DND-41 (cell line): ENCODE data around the gene TREML1.

Source experiments
- ATAC-seq: fragments of 200-7000 bp; cut with Tn5 transposase; 3 replicates; pipeline ENCODE4 v1.9.1; 2021; ENCODE audit warnings: low read depth; ENCODE audit not compliant: insufficient read depth
- DNase-seq: peaks from one replicate; pipeline ENCODE4 v3.0.0-alpha.2; 2020
- H2AFZ ChIP-seq: 2 replicates; pipeline ENCODE4 v1.6.0; 2012; ENCODE audit warnings: low read depth, low read length
- H3K27ac ChIP-seq: 2 replicates; pipeline ENCODE4 v1.5.1; 2012; ENCODE audit warnings: low read length, inconsistent platforms
- H3K27me3 ChIP-seq: fragments of 200-600 bp; sonication (generic); 2 replicates; pipeline ENCODE4 v1.6.0; 2012; ENCODE audit warnings: low read length, mild to moderate bottlenecking, inconsistent platforms; ENCODE audit not compliant: insufficient read depth, poor library complexity
- H3K36me3 ChIP-seq: 2 replicates; pipeline ENCODE4 v1.5.1; 2012; ENCODE audit warnings: low read length, inconsistent platforms; ENCODE audit not compliant: insufficient read depth
- H3K4me1 ChIP-seq: 2 replicates; pipeline ENCODE4 v1.5.1; 2012; ENCODE audit warnings: mild to moderate bottlenecking, low read length; ENCODE audit not compliant: insufficient read depth
- H3K4me2 ChIP-seq: 2 replicates; pipeline ENCODE4 v1.6.0; 2012; ENCODE audit warnings: mild to moderate bottlenecking, moderate library complexity, low read length, inconsistent platforms; ENCODE audit not compliant: insufficient read depth
- H3K4me3 ChIP-seq, 2 experiments: fragments of 200-600 bp in 1 of 2; shearing (Covaris generic) in 1 of 2; 2 replicates each; pipeline ENCODE4 v1.5.1; 2012 to 2016; ENCODE audit warnings: inconsistent platforms in 2 of 2, low read length in 2 of 2, mild to moderate bottlenecking in 2 of 2, low read depth in 1 of 2, moderate library complexity in 1 of 2
- H3K79me2 ChIP-seq: 2 replicates; pipeline ENCODE4 v1.6.0; 2012; ENCODE audit warnings: low read length, inconsistent platforms; ENCODE audit not compliant: insufficient read depth
- H3K9ac ChIP-seq: 2 replicates; pipeline ENCODE4 v1.6.0; 2012; ENCODE audit warnings: low read depth, mild to moderate bottlenecking, inconsistent platforms, low read length, moderate library complexity
- H3K9me3 ChIP-seq: 2 replicates; pipeline ENCODE4 v1.5.1; 2012; ENCODE audit warnings: low read length, moderate library complexity, mild to moderate bottlenecking, inconsistent platforms; ENCODE audit not compliant: insufficient read depth, severe bottlenecking
- H4K20me1 ChIP-seq: 2 replicates; pipeline ENCODE4 v1.6.0; 2012; ENCODE audit warnings: low read length; ENCODE audit not compliant: insufficient read depth
- EZH2 ChIP-seq: IDR thresholded peaks from 3 replicates; pipeline ENCODE4 v1.6.1; 2012; ENCODE audit warnings: borderline replicate concordance, low read depth, mild to moderate bottlenecking, moderate library complexity, low read length, inconsistent platforms; ENCODE audit not compliant: severe bottlenecking
- TF ChIP-seq, protein P1 (sequence below): IDR thresholded peaks from 2 replicates; pipeline ENCODE4 v1.5.1; 2012; ENCODE audit warnings: borderline replicate concordance, low read length, moderate library complexity, mild to moderate bottlenecking; ENCODE audit not compliant: poor library complexity, severe bottlenecking; ENCODE audit errors: extremely low read depth

TREML1 gene

GRCh38 chr6:41153992-41154625 lies at the start of gene TREML1:
Gene TREML1, minus strand, starts transcription at chr6:41154347. Its CDS starts 59 bp downstream, at chr6:41154288.
- no peak within 1 kb of the TSS for H3K9ac ChIP-seq
- no peaks in the 10 kb centered on the region for H3K27me3 ChIP-seq
- H3K9me3 ChIP-seq: no peaks in the 10 kb centered on the region
- no peaks in the 10 kb centered on the region for H3K79me2 ChIP-seq
- no peak within 1 kb of the TSS for H2AFZ ChIP-seq
- no peaks in the 10 kb centered on the region for H4K20me1 ChIP-seq
- peak; percentile 54; the same call in 1 of the 3 replicates for ATAC-seq
- TF ChIP-seq EZH2: no peak
- TF ChIP-seq, protein P1, sequence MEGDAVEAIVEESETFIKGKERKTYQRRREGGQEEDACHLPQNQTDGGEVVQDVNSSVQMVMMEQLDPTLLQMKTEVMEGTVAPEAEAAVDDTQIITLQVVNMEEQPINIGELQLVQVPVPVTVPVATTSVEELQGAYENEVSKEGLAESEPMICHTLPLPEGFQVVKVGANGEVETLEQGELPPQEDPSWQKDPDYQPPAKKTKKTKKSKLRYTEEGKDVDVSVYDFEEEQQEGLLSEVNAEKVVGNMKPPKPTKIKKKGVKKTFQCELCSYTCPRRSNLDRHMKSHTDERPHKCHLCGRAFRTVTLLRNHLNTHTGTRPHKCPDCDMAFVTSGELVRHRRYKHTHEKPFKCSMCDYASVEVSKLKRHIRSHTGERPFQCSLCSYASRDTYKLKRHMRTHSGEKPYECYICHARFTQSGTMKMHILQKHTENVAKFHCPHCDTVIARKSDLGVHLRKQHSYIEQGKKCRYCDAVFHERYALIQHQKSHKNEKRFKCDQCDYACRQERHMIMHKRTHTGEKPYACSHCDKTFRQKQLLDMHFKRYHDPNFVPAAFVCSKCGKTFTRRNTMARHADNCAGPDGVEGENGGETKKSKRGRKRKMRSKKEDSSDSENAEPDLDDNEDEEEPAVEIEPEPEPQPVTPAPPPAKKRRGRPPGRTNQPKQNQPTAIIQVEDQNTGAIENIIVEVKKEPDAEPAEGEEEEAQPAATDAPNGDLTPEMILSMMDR: no peak
- H3K27ac ChIP-seq: no peak within 1 kb of the TSS
- no peak within 1 kb of the TSS for H3K4me3 ChIP-seq
- H3K4me2 ChIP-seq: no peak within 1 kb of the TSS
- H3K4me1 ChIP-seq: no peaks in the 10 kb centered on the region
- no peaks in the 10 kb centered on the region for H3K36me3 ChIP-seq
- DNase-seq: peak; percentile 21

DNA sequence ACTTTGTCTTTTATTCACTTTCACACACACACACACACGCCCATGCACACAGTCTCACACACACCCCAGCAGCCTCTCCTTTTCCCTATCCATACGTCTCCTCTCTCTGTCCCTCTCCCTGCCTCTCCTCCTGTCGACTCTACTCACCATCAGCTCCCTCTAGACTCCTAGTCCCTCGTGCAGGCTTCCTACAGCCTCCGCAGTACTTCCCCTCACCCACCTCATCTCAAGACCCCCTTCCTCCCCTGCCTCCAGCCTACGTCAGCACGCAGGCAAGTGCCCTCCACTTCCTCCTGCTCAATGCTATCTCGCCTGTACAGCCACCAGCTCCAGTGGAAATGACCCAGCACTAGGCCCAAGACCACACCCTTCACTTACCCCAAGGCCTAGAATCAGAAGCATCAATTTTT lies 47.6 kb upstream of the TREML1 start:
- Histone ChIP-seq H3K27me3 (no peaks in the 10 kb centered on the region), H3K27ac (peak overlapping the region; percentile 92), H3K4me3 (peak overlapping the region in 1 of 2 experiments; percentile 47; a peak in 2 of 4 replicates), H4K20me1 (no peaks in the 10 kb centered on the region), H2AFZ (peak overlapping the region; percentile 52), H3K79me2 (no peaks in the 10 kb centered on the region), H3K9me3 (no peaks in the 10 kb centered on the region), H3K4me2 (peak overlapping the region; percentile 61), H3K9ac (peak overlapping the region; percentile 59), H3K4me1 (peaks cover 58% of the 10 kb centered on the region), H3K36me3 (no peaks in the 10 kb centered on the region)
- ATAC-seq (peak; percentile 13), DNase-seq (peak; percentile 72)
- TF ChIP-seq, protein P1: no peak
- no peak for TF ChIP-seq EZH2

DNA sequence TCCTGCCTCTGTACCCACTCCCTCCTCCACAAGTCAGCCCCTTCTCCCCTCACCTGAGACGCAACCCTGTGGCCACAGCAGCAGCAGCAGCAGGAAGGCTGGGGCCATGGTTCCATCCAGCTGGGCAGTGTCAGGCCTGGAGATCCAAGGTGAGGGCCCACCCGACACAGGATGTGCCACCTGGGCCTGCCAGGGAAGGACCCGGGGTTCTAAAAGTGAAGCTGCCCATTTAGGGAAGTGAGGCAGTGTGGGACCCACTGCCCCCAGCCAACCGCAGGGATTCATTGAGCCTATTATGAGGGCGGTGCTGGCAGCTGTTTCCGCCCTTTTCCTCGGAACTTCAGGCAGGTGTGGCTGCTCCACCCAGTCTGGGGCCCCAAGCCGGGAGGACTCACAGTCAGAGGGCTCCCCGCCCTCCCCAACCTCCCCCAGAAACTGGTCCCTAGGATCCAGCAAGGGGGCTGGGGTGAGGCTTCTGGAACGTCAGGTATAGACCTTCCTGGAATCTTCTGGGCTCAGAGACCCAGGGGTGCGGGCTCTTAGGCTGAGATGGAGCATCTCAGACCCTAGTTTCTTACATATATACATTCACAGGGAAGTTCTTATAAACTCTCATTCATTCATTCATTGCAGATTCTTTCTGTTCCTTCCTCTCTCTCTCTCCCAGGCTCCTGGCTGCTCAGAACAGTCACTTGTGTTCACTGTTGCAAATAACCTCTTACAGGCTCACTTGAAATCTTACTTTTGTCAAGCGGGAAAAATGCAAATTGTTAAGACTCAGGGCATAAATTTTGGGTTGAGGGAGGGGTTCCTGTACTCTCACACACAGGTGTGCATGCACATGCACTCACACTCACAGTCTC lies 47.0 kb upstream of the TREML1 start, which contains the start of gene TREML2:
Gene TREML2 (minus strand): TSS at position 249 of the 863 bp plus-strand sequence. CDS start 141 bp downstream, at position 108.
- no peaks in the 10 kb centered on the region for H3K9me3 ChIP-seq
- peak; percentile 62 for ATAC-seq
- no peaks in the 10 kb centered on the region for H4K20me1 ChIP-seq
- no peak for TF ChIP-seq EZH2
- TF ChIP-seq, protein P1: peak; percentile 32
- H3K9ac ChIP-seq: peak within 1 kb of the TSS; percentile 59
- H3K79me2 ChIP-seq: no peaks in the 10 kb centered on the region
- H2AFZ ChIP-seq: peak within 1 kb of the TSS; percentile 52
- H3K4me2 ChIP-seq: peak within 1 kb of the TSS; percentile 61
- peak; percentile 91 for DNase-seq
- H3K27me3 ChIP-seq: no peaks in the 10 kb centered on the region
- peaks cover 58% of the 10 kb centered on the region for H3K4me1 ChIP-seq
- peak within 1 kb of the TSS; percentile 92 for H3K27ac ChIP-seq
- H3K4me3 ChIP-seq: peak within 1 kb of the TSS in 1 of 2 experiments; percentile 47; a peak in 2 of 4 replicates
- no peaks in the 10 kb centered on the region for H3K36me3 ChIP-seq
